ENCODE results near the gene CLUH.

DNA sequence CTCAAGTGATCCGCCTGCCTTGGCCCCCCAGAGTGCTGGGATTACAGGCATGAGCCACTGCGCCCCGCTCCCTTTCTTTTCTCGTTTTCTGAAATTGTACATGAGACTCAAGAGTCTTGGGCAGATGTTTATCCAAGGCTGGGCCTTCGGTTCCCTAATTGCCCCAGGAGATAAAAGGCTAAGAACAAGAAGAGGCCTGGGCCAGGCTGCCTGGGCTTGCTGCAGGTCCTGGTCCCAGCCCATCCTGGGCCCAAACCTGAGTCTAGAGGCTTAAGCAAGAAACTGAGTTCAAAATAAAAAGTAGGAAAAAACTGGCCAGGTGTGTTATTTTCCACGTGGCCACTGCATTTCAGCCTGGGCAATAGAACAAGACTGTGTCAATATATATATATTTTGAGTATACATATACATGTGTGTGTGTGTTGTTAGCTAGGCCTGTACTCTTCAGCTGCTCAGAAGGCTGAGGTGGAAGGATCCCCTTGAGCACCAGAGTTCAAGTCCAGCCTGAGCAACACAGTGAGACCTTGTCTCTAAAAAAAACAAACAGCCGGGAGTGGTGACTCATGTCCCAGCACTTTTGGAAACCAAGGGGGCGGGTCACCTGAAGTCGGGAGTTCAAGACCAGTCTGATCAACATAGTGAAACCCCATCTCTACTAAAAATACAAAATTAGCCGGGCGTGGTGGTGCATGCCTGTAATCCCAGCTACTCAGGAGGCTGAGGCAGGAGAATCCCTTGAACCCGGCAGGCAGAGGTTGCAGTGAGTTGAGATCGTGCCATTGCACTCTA lies 6.8 kb upstream of the CLUH start:
- TF ChIP-seq, protein P1, sequence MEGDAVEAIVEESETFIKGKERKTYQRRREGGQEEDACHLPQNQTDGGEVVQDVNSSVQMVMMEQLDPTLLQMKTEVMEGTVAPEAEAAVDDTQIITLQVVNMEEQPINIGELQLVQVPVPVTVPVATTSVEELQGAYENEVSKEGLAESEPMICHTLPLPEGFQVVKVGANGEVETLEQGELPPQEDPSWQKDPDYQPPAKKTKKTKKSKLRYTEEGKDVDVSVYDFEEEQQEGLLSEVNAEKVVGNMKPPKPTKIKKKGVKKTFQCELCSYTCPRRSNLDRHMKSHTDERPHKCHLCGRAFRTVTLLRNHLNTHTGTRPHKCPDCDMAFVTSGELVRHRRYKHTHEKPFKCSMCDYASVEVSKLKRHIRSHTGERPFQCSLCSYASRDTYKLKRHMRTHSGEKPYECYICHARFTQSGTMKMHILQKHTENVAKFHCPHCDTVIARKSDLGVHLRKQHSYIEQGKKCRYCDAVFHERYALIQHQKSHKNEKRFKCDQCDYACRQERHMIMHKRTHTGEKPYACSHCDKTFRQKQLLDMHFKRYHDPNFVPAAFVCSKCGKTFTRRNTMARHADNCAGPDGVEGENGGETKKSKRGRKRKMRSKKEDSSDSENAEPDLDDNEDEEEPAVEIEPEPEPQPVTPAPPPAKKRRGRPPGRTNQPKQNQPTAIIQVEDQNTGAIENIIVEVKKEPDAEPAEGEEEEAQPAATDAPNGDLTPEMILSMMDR (IDR thresholded peaks at IDR 0.05) = no peak
- TF ChIP-seq POLR2A (IDR thresholded peaks at IDR 0.05) (no peak), POLR2AphosphoS5 (IDR thresholded peaks at IDR 0.05) (no peak)

Measured in prostate gland (tissue), 2 donors.